Epithelial cell of proximal tubule (primary cell): ENCODE results near the gene FGD2. TPM values are rescaled to one million over a fixed set of nuclear protein-coding genes. Genes with fewer than 3 reads are reported as not detected.

Experiments
- DNase-seq: peaks from one replicate; pipeline ENCODE4 v3.0.0-alpha.2; 2011; ENCODE audit warnings: low read depth
- H3K4me3 ChIP-seq: 2 replicates; pipeline ENCODE4 v1.5.1; 2011; ENCODE audit warnings: low read depth, mild to moderate bottlenecking, low read length
- CTCF ChIP-seq: conservative IDR thresholded peaks from 2 replicates; pipeline ENCODE4 v1.5.1; 2012; ENCODE audit warnings: low read depth, mild to moderate bottlenecking, low read length
- total RNA-seq: library from RNA; depleted of rRNA; stranded (reverse); fragments of >200 nt; gene quantifications from 2 replicates; pipeline ENCODE4 v1.2.3, GENCODE V29; 2015

FGD2 gene
- total RNA-seq, 1 donor from 2014 or later: not detected

GRCh38 chr6:37027811-37028469, 22.5 kb downstream of the FGD2 start:
- no peak for DNase-seq
- no peak overlapping the region for H3K4me3 ChIP-seq
- no peak for TF ChIP-seq CTCF

- no peak overlapping the region for H3K4me3 ChIP-seq
- TF ChIP-seq CTCF: peak; percentile 75
- DNase-seq: no peak
These were observed 24.0 kb downstream of the FGD2 start for GRCh38 chr6:37029249-37029971.

DNA sequence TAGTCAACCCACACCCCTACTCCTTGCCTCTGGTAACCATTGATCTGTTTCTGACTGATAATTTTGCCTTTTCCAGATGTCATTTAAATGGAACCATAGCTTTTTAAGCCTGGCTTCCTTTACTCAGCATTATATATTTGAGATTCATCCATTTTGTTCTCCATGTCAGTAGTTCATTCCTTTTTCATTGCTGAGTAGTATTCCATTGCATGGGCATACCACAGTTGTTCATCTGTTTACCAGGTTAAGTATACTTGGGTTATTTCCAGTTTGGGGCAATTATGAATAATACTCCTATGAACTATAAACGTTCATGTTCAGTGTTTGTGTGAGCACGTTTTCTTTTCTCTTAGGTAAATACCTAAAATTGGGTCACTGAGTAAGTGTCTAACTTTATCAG, 25.1 kb downstream of the FGD2 start:
- H3K4me3 ChIP-seq: no peak overlapping the region
- TF ChIP-seq CTCF: no peak
- no peak for DNase-seq

GRCh38 chr6:37032239-37032638, 26.8 kb downstream of the FGD2 start:
- no peak for DNase-seq
- TF ChIP-seq CTCF: no peak
- H3K4me3 ChIP-seq: no peak overlapping the region

- DNase-seq: no peak
- TF ChIP-seq CTCF: no peak
- H3K4me3 ChIP-seq: no peak overlapping the region
These were observed 27.8 kb downstream of the FGD2 start for GRCh38 chr6:37033255-37033654.

GRCh38 chr6:37033819-37034795, 28.7 kb downstream of the FGD2 start:
- no peak for DNase-seq
- H3K4me3 ChIP-seq: no peak overlapping the region
- no peak for TF ChIP-seq CTCF
